Retinal pigment epithelial cell (primary cell): ENCODE results near the gene RBM18.

Experiments
- DNase-seq: peaks from one replicate; pipeline ENCODE4 v3.0.0-alpha.2; 2010; ENCODE audit warnings: low read depth
- H3K4me3 ChIP-seq: 2 replicates; pipeline ENCODE4 v1.5.1; 2011; ENCODE audit warnings: mild to moderate bottlenecking, low read length, control low read depth, moderate library complexity
- CTCF ChIP-seq: conservative IDR thresholded peaks from 2 replicates; pipeline ENCODE4 v1.5.1; 2011; ENCODE audit warnings: low read depth, low read length, control low read depth, inconsistent platforms

Gene RBM18, protein sequence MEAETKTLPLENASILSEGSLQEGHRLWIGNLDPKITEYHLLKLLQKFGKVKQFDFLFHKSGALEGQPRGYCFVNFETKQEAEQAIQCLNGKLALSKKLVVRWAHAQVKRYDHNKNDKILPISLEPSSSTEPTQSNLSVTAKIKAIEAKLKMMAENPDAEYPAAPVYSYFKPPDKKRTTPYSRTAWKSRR

GRCh38 chr9:122264360-122265148 lies at the start of gene RBM18, which contains the start of gene MRRF:
RBM18 (minus strand) TSS chr9:122264840; CDS start chr9:122261492, 3,348 bp downstream.
MRRF (plus strand) TSS chr9:122264882; CDS start chr9:122270892, 6,010 bp downstream.
- no peak for TF ChIP-seq CTCF
- peak; percentile 59 for DNase-seq
- H3K4me3 ChIP-seq: peak within 1 kb of the TSS; percentile 96

DNA sequence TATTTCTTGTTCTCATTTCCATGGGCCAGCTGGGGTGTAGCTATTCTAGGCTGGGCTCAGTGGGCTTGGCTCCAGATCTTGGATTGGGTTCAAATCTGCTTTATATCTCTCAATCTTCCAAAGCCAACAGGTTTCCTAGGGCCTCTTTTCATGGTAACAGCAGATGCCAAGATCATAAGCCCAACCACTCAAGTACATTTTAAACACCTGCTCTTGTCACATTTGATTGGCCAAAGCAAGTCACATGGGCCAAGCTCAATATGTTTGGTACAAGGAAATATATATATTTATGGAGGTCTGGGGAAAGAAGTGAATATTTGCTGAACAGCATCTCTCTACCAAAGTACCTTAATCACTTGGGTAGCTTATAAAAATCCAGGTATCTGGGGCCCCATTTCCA lies 49.5 kb upstream of the RBM18 start:
- TF ChIP-seq CTCF: no peak
- DNase-seq: no peak
- no peak overlapping the region for H3K4me3 ChIP-seq

GRCh38 chr9:122309861-122310260 lies 45.2 kb upstream of the RBM18 start:
- no peak for TF ChIP-seq CTCF
- no peak for DNase-seq

DNA sequence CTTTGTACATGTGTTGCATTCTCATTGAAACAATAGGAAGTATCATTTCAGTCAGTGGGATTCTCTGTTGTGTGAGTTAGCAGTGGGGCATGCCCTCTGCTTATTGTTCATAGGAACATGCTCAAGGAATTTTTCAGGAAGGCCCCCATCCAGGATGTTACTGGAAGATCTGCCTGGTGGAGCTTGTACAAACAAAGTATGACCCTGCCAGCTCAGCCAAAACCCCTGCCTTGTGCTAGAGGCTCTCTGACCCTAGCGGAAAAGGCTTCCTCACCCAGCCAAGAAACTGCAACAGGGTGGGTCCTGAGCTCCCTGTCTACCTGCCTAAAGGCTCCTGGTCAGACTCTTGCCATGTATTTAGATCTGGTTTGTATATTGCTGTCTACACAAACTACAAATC lies 43.3 kb upstream of the RBM18 start:
- H3K4me3 ChIP-seq: no peak overlapping the region
- no peak for DNase-seq
- TF ChIP-seq CTCF: no peak

More at GRCh38 chr9:122309861-122310260, 45.2 kb upstream of the RBM18 start:
- H3K4me3 ChIP-seq: no peak overlapping the region

GRCh38 chr9:122307061-122307460 lies 42.4 kb upstream of the RBM18 start:
- no peak for TF ChIP-seq CTCF
- DNase-seq: no peak
- H3K4me3 ChIP-seq: no peak overlapping the region

DNA sequence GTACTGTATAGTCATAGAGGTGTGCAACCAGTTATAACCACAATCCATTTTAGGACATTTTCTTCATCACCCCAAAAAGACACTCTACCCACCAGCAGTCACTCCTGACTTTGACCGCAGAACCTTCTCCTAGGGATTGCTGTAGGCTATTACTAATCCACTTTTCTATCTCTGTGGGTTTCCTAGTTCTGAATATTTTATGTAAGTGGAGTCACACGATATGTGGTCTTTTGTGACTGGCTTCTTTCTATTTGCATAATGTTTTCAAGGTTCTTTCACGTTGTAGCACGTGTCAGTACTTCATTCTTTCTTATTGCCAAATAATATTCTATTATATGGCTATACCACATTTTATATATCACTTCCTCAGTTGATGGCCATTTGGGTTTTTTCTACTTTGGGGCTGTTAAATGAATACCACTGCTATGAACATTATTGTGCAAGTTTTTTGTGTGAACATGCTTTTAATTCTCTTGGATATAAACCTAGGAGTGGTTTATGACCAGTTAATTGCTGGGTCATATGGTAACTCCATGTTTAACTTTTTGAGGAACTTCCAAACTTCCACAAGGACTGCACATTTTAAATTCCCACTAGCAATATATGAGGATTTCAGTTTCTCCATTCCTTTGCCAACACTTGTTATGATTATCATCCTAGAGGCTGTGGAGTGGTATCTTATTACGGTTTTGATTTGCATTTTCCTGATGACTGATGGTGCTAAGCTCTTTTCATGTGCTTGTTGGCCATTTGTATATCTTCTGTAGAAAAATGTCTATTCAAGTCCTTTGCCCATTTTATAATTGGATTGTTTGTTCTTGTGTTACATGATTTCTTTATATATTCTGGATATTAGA lies 37.8 kb upstream of the RBM18 start:
- no peak for TF ChIP-seq CTCF
- no peak for DNase-seq

More for the DNA sequence above, 37.8 kb upstream of the RBM18 start:
- no peak overlapping the region for H3K4me3 ChIP-seq
